Left lung (tissue), 10 donors: Measurements from ENCODE around the gene ACAT2. TPM values are rescaled to one million over a fixed set of nuclear protein-coding genes. Genes with fewer than 3 reads are reported as not detected.

Experiments used
- ATAC-seq: fragments of 200-7000 bp; cut with Tn5 transposase; one replicate; pipeline ENCODE4 v1.9.1; 2020; ENCODE audit warnings: moderate library complexity
- DNase-seq, 4 donors: peaks; one replicate each; pipeline ENCODE4 v3.0.0-alpha.2; 2013 to 2020
- H3K27ac ChIP-seq, 2 donors: fragments of 200-600 bp; sonication (generic) in 1 of 2; one replicate each; pipeline versions ENCODE4 v1.5.0 to v1.8.0; 2020 to 2021
- H3K27me3 ChIP-seq, 2 donors: fragments of 200-600 bp; sonication (generic) in 1 of 2; one replicate each; pipeline versions ENCODE4 v1.5.0 to v1.8.0; 2020 to 2021
- H3K36me3 ChIP-seq, 2 donors: fragments of 200-600 bp; sonication (generic) in 1 of 2; one replicate each; pipeline versions ENCODE4 v1.5.0 to v1.8.0; 2020 to 2021
- H3K4me1 ChIP-seq, 2 donors: fragments of 200-600 bp; one replicate each; pipeline ENCODE4 v1.8.0; 2021
- H3K4me3 ChIP-seq, 2 donors: fragments of 200-600 bp; sonication (generic) in 1 of 2; one replicate each; pipeline versions ENCODE4 v1.5.0 to v1.8.0; 2020 to 2021; ENCODE audit warnings: mild to moderate bottlenecking in 1 of 2
- H3K9me3 ChIP-seq, 2 donors: fragments of 200-600 bp; sonication (generic) in 1 of 2; one replicate each; pipeline versions ENCODE4 v1.5.0 to v1.8.0; 2020 to 2021
- CTCF ChIP-seq, 2 donors: fragments of 200-600 bp; sonication (generic) in 1 of 2; IDR thresholded peaks; one replicate each; pipeline versions ENCODE4 v1.5.0 to v1.8.0; 2021; ENCODE audit warnings: antibody characterized with exemption in 2 of 2
- intact Hi-C, 2 donors: fragments of 100-400 bp; cut with DNase I; formaldehyde crosslinking; loops; one replicate each; pipeline versions ENCODE4 v1.11.2 to v1.14.2; 2022
- polyA plus RNA-seq, 6 donors: library from polyadenylated mRNA; unstranded; fragments of 120-200 nt; gene quantifications; one replicate each; pipeline ENCODE4 v1.2.1, GENCODE V29; 2013; ENCODE audit not compliant: insufficient read length in 6 of 6
- total RNA-seq, 2 donors: library from RNA; stranded (reverse); fragmentation: NEBNext Ultra II Directional; extraction: Animal tissue kit (Norgen Biotek cat#: 25700); gene quantifications; one replicate each; pipeline ENCODE4 v1.2.1, GENCODE V29; 2021
- donor health status: DM: no; HTN: yes; CAD: no.
- donor health status: DM: no; HTN: no; CAD: no.

ACAT2 gene
- total and polyA plus RNA-seq, 8 donors = 25.2 to 116 (median 30.9) TPM

GRCh38 chr6:159777240-159777904, 15.5 kb downstream of the ACAT2 start:
- no peak for DNase-seq
- Histone ChIP-seq H3K36me3 (peaks cover 7 to 100% of the 10 kb centered on the region in 2 donors), H3K9me3 (no peaks in the 10 kb centered on the region), H3K27ac (no peak overlapping the region), H3K4me3 (no peak overlapping the region), H3K27me3 (no peaks in the 10 kb centered on the region), H3K4me1 (no peaks in the 10 kb centered on the region)
- intact Hi-C loops = no loop called here
- no peak for TF ChIP-seq CTCF (IDR thresholded peaks at IDR 0.05)
- ATAC-seq = no peak

GRCh38 chr6:159778131-159778530, 16.3 kb downstream of the ACAT2 start:
- DNase-seq (no peak), ATAC-seq (no peak)
- Histone ChIP-seq H3K4me3 (no peak overlapping the region), H3K4me1 (no peaks in the 10 kb centered on the region), H3K9me3 (no peaks in the 10 kb centered on the region), H3K27ac (no peak overlapping the region), H3K36me3 (peaks cover 7 to 100% of the 10 kb centered on the region in 2 donors), H3K27me3 (no peaks in the 10 kb centered on the region)
- intact Hi-C loops = no loop called here
- no peak for TF ChIP-seq CTCF (IDR thresholded peaks at IDR 0.05)

GRCh38 chr6:159778542-159779103, 16.8 kb downstream of the ACAT2 start:
- H3K27me3 ChIP-seq = no peaks in the 10 kb centered on the region
- intact Hi-C loops = no loop called here
- no peaks in the 10 kb centered on the region for H3K9me3 ChIP-seq
- no peak overlapping the region for H3K4me3 ChIP-seq
- H3K27ac ChIP-seq = no peak overlapping the region
- ATAC-seq (no peak), DNase-seq (no peak)
- no peak for TF ChIP-seq CTCF (IDR thresholded peaks at IDR 0.05)
- H3K4me1 ChIP-seq = no peaks in the 10 kb centered on the region
- H3K36me3 ChIP-seq = peaks cover 7 to 100% of the 10 kb centered on the region in 2 donors

- DNase-seq (no peak), ATAC-seq (no peak)
- peak overlapping the region; percentile 89 to 97 for H3K27ac ChIP-seq
- H3K9me3 ChIP-seq = no peaks in the 10 kb centered on the region
- peaks cover 0 to 53% of the 10 kb centered on the region in 2 donors for H3K36me3 ChIP-seq
- H3K27me3 ChIP-seq = no peaks in the 10 kb centered on the region
- H3K4me3 ChIP-seq = peak overlapping the region; percentile 100
- no peak for TF ChIP-seq CTCF (IDR thresholded peaks at IDR 0.05)
- peaks cover 21 to 60% of the 10 kb centered on the region in 2 donors for H3K4me1 ChIP-seq
- intact Hi-C loops = no loop called here
Measured at GRCh38 chr6:159788276-159788675, 26.4 kb downstream of the ACAT2 start.

GRCh38 chr6:159788753-159789376, 27.0 kb downstream of the ACAT2 start:
- no peaks in the 10 kb centered on the region for H3K9me3 ChIP-seq
- H3K4me3 ChIP-seq = peak overlapping the region; percentile 100
- TF ChIP-seq CTCF (IDR thresholded peaks at IDR 0.05) = no peak
- DNase-seq (peak; percentile 13 to 89 (median 52)), ATAC-seq (peak; percentile 11)
- intact Hi-C loops = no loop called here
- H3K36me3 ChIP-seq = peaks cover 0 to 53% of the 10 kb centered on the region in 2 donors
- peaks cover 21 to 60% of the 10 kb centered on the region in 2 donors for H3K4me1 ChIP-seq
- peak overlapping the region; percentile 89 to 97 for H3K27ac ChIP-seq
- H3K27me3 ChIP-seq = no peaks in the 10 kb centered on the region
